Measurements from ENCODE around the gene PKD1.

DNA sequence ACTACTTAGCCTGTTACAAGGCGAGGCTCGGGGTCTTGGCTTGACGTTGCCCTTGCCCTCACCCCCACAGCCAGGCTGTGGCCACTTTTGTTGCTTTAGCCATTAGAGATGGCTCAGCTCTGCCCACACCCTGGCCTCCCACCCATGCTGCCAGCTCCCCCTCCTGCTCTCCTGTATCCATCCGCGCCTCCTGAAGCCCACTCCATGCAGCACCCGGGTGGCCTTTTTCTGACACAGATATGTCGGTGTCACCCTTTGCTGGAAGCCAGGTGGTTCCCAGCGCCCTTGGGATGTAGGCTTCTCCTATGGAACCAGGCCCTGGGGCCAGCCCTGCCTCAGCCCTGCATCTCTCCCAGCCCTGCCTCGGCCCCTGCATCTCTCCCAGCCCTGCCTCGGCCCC lies 78.3 kb downstream of the PKD1 start:
- TF ChIP-seq TAF1 (IDR thresholded peaks at IDR 0.05; ENCODE audit: low read depth, low read length) (no peak), SPI1 (IDR thresholded peaks at IDR 0.05; ENCODE audit: low read depth, low read length) (no peak), POLR2A (IDR thresholded peaks at IDR 0.05; ENCODE audit: low read depth, low read length) (no peak), POLR2AphosphoS5 (IDR thresholded peaks at IDR 0.05; ENCODE audit: low read depth, low read length) (no peak), PAX5 (IDR thresholded peaks at IDR 0.05; ENCODE audit: insufficient read depth, low read length, severe bottlenecking) (no peak), POU2F2 (IDR thresholded peaks at IDR 0.05; ENCODE audit: low read depth, low read length) (no peak)

Measured in GM12891 (cell line).